GM21381 (cell line): ENCODE data around the gene DSCAM.
"Not testable (repeated sequence)": the region's sequence is repeated elsewhere in the genome, so short reads cannot be mapped to it uniquely, and the experiment has no call there.

Experiments
- ATAC-seq: cut with Tn5 transposase; IDR thresholded peaks from one replicate; pipeline ENCODE4 v1.9.1; 2021; ENCODE audit warnings: mild to moderate bottlenecking, moderate library complexity; ENCODE audit not compliant: unreplicated experiment

DSCAM gene

DNA sequence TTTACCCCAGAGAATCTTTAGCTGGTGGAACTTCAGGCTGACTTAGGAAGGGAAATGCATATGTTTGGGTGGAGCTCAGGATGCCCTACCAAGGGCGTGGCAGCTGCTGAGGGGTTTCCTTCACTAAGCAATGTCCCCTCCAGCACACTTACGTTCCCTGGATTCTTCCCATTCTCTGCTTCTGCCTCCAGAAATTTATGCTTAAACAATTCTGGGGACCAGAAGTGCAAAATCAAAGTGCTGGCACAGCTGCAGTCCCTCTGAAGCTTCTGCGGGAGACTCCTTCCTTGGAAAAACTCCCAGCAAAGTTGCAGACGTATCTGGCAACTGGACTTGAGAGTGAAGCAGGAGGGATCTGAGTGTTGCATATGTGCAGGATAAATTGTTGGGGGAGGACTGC is 576.9 kb downstream of the DSCAM start:
- no peak for ATAC-seq

DNA sequence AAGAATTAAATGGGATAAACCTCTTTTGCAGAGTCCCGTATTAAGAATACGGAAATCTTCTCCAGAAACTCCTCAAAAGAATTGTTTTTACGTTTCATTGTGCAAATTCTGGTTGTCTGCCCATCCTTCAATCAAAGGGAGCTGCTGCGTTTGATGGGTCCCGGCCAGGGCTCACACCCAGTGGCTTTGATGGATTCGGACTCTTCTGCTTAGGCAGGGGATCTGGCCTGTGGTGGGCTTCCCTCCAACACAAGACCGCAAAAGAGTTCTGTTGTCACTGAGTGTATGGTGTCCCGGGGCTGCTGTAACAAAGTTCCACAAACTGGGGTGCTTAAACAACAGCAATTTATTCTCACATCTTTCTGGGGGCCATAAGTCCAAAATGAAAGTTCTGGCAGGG is 577.7 kb downstream of the DSCAM start:
- ATAC-seq, result no peak

DNA sequence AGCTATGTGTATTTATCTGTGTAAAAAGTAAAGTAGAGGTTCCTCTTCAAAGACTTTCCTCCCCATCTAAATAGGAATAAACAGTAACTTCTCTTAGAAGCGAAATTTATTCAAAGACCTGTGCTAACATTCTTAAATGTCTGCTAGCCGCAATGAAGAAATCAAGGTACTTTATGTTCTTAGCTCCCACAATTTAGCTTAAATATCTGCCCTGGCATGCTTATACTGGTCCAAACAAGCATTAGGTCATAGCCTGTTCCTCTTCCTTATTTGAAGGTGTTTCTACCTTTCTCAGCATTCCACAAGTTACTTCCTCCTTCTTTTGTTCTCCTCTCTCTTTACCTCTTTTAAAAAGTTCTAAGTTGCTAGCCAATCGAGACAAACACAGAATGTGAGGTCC is 588.5 kb downstream of the DSCAM start:
- not testable (repeated sequence) for ATAC-seq

DNA sequence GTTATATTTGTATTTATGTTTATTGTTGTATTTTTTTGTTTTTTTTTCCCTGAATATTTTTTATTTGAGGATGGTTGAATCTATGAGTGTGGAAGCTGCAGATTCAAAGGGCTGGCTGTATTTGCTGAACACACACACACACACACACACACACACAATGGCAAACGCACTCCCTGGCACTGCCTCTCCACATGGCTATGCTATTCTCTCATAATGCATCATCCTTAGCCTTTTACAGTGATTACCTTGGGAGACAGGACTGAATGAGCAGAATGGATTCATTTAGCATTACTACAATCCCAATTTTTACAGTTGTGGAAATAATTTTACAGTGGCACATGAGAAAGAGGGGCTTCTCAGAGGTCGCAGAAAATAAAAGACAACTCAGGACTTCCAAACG is 589.6 kb downstream of the DSCAM start:
- ATAC-seq, result no peak

DNA sequence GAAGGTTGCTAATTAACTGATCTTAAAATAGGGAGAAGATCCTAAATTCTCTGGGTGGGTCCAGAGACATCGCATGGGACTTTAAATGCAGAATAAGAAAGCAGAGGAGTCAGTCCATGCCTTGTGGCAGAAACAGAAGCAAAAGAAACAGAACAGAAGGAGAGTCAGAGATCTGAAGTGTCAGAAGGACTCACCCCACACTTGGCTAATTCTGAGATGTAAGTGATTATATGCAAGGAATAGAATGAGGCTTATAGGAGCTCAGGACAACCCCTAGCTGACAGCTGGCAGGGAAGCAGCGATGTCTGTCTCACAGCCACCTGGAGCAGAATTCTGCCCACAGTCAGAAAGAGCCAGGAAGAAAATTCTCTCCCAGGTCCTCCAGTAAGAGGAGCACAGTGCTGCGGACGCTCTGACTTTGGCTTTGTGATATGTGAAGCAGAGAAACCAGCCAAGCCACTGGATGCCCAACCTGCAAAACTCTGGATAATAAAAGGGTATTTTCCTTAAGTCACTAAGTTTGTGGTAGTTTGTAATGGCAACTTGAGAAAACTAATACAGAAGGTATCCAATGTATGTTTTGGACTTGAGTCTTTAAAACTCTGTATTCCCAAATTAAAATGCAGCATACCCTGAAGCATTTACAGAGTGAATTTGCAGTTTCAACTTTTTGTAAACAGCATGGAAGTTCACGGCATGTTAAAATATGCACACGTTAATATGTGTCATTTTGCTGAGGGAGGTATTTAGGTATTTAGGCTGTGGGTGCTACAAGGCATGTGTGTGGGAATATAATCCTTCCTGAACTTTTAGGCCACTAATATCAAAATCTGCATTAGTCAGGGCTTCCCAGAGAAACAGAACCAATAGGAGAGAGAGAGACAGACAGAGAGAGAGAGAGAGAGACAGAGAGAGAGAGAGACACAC is 591.2 kb downstream of the DSCAM start:
- ATAC-seq, result no peak

DNA sequence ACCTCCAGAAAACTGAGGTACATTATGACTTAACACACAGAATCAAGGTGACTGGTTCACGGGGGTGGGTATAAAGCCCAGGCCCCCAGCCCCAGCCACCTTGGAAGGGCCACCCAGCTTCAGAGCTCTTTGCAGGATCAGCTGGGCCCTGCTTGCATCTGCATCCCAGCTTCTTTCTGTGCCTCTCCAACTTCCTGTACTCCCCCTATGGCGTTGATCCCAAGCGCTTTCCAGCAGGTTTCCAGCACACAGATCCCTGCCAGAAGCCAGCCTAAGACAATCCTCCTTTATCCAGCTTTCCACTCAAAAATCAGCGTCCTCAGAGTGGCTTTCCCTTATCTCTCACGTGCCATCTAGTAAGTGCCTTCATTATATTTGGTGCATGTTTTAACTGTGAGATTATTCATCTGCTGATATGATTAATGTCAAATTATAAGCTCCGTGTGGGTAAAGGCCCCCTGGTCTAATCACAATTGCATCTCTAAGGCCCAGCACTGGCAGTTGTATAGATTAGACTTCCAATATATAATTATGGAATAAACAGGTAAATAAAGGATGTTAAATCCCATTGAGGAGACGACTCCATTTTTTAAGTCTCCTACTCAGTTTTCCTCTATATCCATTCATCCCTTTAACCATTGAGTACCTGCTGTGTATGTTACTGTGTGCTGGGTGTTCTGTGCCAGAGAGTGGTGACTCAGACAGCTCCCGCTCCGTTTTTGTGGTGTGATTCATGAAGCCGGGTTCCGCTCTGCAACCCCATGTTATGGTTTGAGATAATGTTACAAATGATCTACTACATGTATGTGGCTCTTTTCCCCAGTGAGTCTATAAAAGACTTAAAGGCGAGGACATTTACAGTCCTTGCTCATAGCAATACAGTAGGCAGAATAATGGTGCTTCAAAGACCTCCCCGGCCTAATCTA is 592.2 kb downstream of the DSCAM start:
- ATAC-seq, result no peak

DNA sequence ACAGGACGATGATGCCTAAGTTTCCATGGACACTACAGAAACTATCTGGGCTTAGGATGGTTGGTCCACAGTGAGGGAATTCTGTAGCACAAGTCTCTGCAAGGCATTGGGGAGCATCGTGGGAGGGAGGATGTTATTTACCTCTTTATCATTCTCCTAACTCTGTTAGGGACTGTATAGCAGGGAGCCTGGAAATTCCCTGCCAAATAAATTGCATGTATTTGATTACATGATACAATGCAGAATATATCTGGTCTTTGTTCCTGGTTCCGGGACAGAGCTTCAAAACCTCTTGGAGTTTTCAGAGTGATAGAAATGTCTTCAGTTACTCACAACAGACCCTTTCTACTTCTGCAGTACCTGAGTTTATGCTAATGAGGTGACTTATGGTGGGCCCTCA is 593.8 kb downstream of the DSCAM start:
- no peak for ATAC-seq

DNA sequence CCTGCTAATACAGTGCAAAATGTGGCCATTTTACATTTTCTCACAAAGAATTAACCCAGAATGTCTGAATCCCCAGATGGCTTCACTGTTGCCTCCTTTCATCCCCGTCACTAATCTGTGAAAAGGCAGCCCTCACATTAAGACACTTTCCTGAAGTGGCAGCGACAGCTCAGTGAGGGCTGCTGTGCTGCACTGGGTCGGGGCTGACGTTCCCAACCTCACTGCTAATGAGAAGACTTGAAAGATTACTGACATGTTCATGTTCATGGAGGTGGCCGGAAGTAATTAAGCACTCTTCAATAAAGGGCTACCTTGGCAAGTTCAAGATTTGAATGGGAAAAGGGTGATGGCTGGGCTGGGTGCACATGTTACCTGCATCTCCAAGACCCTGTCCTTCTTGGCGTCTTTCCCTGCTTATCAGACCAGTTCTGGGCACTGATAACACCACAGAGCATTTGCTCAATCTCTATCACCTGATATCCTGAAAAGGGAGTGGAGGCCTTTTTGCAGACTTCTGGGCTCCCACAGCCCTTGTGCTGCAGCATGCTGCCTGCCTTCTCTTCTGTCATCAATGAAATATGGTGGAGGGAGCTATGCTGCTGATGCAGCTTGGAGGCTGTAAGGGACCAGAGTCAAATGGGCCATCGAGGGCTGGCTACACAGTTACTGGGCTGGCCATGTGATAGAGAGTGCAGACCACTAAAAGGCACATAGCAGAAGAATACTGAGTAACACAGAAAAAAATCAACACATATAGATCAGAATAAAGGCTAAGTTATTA is 596.3 kb downstream of the DSCAM start:
- ATAC-seq, result no peak

DNA sequence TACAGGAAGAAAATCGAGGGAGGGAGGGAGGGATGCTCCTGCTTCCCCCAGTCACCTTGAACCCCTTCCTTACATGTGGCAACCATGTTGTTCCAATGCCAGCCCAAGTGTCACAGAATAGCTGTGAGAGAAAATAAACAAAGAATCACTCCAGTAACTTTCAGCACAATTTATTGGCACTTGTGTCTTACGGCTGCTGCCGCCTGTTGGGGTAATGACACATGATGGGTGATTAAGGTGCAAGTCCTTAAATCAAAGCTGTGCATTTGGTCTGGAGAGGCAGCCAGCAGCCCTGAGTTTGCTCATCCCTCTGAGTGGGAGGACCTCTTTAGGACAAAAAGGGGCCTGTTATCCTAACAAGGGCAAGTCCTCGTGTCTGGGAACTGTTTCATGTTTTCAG is 602.0 kb downstream of the DSCAM start:
- no peak for ATAC-seq

DNA sequence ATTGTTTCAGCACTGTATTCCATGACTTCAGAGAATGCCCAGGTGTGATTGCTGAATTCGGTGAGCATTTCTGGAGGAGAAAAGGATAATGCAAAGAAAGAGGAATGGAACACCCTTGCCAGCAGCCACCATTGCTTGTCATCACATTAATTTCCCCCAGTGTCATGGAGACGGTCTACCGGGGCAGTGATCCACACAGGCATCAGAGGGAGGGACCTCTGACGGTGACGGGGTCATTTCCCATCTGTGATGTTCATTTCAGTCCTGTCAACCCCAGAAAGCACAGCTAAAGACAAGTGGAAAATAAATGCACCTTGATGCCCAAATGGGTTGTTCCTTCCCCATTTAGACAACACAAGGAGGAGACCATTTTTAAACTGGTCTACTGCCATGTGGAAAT is 603.3 kb downstream of the DSCAM start:
- no peak for ATAC-seq

DNA sequence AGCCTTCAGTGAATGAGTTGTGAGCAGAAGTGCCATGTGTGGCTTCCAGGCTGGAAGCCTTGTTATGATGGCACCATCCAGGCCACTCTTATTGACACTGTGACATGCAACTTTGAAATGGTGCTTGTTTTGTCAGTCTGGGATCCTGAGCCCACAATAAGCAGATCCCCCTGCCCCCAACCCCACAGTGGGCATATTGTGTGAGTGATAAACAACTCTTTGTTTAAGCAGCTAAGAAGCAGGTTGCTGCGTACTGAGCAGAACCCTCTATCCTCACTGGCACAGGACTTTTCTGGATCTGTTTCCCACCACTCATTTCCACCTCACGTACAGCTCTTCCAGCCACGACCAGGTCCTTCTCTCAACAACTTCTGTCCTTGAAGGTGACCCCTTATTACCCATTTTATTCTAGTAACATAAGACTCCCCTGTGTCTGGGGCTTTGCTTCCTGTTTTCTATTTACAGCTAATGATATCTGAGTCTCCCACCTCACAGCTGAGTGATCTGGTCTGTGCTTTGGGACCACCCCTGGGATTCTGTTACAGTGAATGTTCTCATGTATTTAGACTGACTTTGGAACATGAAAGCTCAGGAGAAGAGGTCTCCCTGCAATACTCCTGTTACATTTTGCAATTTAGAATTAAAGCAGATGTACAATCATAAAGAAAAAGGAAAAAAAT is 604.2 kb downstream of the DSCAM start:
- ATAC-seq, result no peak

DNA sequence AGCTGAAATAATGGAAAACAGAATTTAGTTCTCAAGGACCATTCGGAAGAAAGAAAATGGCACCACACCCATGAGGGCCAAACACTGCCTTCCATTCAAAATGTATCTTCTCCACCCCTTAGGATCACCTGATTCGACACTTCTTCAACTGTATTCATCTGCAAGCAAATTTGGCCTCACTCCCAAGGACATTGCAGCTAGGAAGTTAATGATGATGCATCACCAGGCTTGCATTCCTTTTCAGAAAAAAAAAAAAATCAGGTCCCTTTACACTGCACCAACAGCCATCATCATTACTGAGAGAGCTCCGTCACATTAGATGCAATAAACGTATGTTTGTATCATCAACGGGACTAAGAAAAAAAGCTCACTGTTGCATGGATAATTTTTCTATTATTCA is 611.4 kb downstream of the DSCAM start:
- ATAC-seq, result no peak

DNA sequence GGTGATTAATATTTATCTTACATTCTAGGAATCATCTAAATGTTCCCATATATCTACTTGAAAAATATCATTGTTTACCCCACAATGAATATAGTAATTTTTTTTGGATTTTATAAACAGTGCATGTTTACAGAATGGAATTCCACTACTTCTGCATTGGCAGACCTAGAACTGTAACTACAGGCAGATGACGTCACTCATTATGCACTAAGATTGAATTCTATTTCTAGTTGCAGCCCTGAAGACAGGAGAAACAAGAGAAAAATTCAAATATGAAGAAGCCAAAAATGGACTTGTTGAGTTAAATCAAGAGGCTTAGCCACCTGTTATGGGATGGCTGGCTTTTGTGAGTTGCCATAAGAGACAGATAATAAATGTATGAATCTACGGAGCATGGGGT is 615.0 kb downstream of the DSCAM start:
- ATAC-seq, result no peak

DNA sequence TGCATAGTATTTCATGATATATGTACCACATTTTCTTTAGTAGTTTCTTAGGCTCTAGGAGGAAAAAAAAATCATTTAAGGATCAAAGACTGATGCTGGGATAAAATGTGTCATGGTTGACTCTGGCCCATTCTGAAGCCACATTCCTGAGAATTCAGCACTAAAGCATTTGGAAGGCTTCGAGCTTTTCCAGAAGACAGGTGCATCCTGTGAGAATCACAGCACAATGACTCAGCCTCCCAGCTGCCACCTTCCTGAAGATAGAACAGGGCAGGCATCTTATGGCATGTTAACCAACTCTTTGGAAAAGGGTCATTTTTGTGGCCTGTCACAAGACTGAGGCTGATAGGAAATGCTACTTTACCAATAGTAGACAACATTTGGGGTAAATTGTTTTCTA is 619.9 kb downstream of the DSCAM start:
- ATAC-seq, result no peak

DNA sequence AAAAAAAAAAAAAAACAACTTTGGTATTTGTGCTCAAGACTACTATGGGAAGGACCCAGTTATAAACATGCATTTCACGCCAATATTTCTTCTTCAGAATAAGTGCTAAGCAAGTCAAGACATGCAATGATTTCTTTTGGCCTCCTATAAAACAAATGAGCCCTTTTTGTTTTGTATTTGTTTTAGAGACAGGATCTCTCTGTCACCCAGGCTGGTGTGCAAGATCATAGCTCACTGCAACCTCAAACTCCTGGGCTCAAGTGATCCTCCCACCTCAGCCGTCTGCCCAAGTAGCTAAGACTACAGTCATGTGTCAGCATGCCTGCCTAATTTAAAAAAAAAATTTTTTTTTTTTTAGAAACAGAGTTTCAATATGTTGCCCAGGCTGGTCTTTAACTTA is 631.0 kb downstream of the DSCAM start:
- no peak for ATAC-seq

DNA sequence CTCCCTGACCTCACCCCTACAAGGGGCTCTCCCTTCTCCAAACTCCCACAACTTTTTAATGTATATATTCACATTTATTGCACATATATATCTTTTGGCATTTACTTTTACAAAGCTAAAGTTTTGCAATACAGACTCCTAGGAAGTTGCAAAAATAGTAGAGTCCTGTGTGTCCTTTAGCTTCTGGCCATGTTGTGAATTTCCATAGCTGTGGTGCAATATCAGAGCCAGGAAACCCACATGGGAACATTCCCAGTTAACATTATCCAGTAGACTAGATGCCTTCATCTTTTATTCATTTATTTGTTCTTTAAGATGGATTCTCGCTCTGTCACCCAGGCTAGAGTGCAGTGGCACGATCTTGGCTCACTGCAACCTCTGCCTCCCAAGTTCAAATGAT is 636.7 kb downstream of the DSCAM start:
- no peak for ATAC-seq

DNA sequence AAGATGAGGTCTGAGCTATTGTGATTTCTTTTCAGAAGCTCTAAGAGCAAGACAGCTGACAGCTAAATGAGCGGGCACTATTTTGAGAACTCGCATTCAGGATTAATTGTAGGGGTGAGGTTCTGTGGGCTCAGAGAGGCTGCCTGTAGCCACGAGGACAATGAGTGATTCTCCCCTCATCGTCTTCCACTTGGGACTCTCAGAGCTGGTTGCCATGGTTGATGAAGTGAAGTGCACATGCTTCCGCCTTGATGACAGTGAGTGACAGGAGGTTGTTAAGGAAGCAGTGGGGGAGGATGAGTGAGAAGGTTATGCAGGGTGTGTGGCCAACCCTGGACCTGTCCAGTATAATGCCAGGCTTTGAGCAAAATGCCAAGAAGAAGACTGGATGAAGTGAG is 638.0 kb downstream of the DSCAM start:
- no peak for ATAC-seq

DNA sequence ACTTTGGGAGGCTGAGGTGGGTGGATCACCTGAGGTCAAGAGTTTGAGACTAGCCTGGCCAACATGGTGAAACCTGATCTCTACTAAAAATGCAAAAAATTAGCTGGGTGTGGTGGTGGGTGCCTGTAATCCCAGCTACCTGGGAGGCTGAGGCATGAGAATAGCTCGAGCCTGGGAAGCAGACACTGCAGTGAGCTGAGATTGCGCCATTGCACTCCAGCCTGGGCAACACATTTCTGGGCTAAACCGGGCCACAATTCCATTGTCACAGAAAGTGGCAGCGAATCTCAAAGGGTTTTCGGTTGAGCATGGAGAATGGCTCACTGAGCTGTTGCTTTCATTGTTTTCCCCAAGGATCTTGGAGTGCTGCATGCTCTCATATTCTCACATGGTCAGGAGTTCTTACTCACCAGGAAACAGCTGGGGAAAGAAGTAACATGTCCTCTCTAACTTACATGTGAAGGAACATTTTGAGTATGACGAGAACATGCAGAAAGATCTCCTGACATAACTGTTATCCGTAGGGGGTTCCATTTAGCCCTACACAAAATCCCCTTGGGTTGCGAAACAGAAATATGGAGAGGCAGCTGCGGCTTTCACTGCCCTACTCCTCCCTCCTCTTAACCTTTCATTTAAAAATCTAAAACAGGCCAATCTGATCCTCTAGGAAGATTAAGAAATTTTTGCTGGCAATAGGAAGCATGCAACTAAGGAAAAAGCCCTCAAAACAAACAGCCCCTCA is 638.6 kb downstream of the DSCAM start:
- ATAC-seq, result no peak

DNA sequence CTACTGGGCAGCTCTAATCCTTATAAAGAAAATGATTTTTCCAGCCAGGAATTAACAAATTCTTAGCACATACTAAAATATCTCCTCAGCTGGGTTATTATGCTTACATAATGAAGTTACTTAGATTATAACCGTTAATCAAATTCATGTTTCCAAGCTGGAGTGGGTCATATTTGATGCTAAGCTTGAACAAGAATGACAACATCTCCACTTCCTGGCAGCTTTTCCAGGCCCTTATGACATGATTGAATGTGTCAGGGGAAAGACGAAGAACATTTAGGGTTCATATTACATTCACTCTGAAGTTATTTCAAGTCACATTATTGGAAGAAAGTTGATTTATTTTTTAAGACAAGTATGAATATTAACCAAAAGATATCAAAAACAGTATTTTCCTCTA is 646.0 kb downstream of the DSCAM start:
- no peak for ATAC-seq

DNA sequence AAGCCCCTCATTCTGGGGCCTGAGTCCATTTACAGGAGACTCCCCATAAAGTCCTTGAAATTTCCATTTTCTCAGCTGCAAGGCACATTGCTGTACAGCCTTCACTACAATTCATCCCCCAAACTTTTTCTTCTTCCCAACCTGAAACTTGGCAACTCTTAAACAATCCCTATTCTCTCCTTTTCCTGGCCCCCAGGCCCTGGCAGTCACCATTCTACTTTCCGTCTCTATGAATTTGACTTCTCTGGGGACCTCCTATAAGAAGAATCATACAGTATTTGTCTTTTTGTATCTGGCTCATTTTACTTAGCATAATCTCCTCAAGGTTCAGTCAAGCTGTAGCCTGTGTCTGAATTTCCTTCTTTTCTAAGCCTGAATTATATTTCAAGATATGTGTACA is 646.8 kb downstream of the DSCAM start:
- no peak for ATAC-seq
